ENCODE data around the gene NPDC1. TPM values are rescaled to one million over a fixed set of nuclear protein-coding genes. Genes with fewer than 3 reads are reported as not detected.

Gene NPDC1
- total and polyA plus RNA-seq, 2 of the 8 experiments (the other 6 are each of a cell fraction or from before 2014, with no cell fraction given), result 26.2 to 44.1 TPM

- Histone ChIP-seq H3K27ac (ENCODE audit: low read depth, low read length) (no peak overlapping the region), H3K4me3 (ENCODE audit: extremely low read depth in 1 of 4, insufficient read depth in 2 of 4, low read depth in 3 of 4, low read length in 4 of 4) (no peak overlapping the region), H4K20me1 (replicated peaks in 1 of 2; ENCODE audit: control insufficient read depth in 1 of 2, insufficient read depth in 2 of 2, low read length in 2 of 2) (peaks cover 7 to 19% of the 10 kb centered on the region in 2 experiments), H3K79me1 (ENCODE audit: low read depth, low read length) (peaks cover 9% of the 10 kb centered on the region), H3K9ac (replicated peaks in 1 of 4; ENCODE audit: extremely low read depth in 1 of 4, low read depth in 3 of 4, low read length in 3 of 4) (no peak overlapping the region), H4K91ac (replicated peaks; ENCODE audit: insufficient read length, low read length) (no peak overlapping the region), H3K36me3 (ENCODE audit: control insufficient read depth in 2 of 4, insufficient read depth in 4 of 4, low read length in 3 of 4) (peaks cover 0 to 3% (median 0%) of the 10 kb centered on the region in 4 experiments; a peak in 1 of 8 replicates), H3K18ac (ENCODE audit: extremely low read depth, low read length) (no peak overlapping the region), H2AK5ac (ENCODE audit: low read depth, low read length) (no peak overlapping the region), H2BK15ac (ENCODE audit: low read length) (no peak overlapping the region), H3K23ac (ENCODE audit: insufficient read length) (no peak overlapping the region), H3K4me1 (replicated peaks in 1 of 4; ENCODE audit: control insufficient read depth in 3 of 4, insufficient read depth in 4 of 4, low read length in 3 of 4) (peaks cover 3 to 8% (median 5%) of the 10 kb centered on the region in 4 experiments; a peak in 6 of 7 replicates), H3K79me2 (ENCODE audit: control insufficient read depth in 1 of 2, insufficient read depth in 2 of 2, low read length in 2 of 2) (peaks cover 0 to 4% of the 10 kb centered on the region in 2 experiments; a peak in 1 of 4 replicates), H3K14ac (ENCODE audit: insufficient read length) (no peak overlapping the region), H3K27me3 (replicated peaks in 1 of 4; ENCODE audit: control insufficient read depth in 3 of 4, extremely low read depth in 1 of 4, insufficient read depth in 3 of 4, low read length in 3 of 4) (peaks cover 8 to 25% (median 16%) of the 10 kb centered on the region in 4 experiments; a peak in 6 of 7 replicates), H3K4me2 (ENCODE audit: insufficient read depth in 1 of 2, low read depth in 2 of 2, low read length in 2 of 2) (no peak overlapping the region), H2AFZ (ENCODE audit: low read length) (no peak overlapping the region), H2BK20ac (ENCODE audit: low read length) (no peak overlapping the region), H3K56ac (replicated peaks; ENCODE audit: insufficient read length, low read depth, low read length) (no peak overlapping the region), H4K8ac (ENCODE audit: extremely low read depth, insufficient read depth, low read length) (peak overlapping the region; percentile 68), H3K9me3 (ENCODE audit: insufficient read depth in 2 of 2, low read depth in 1 of 2, low read length in 1 of 2) (no peaks in the 10 kb centered on the region), H2BK120ac (replicated peaks; ENCODE audit: low read depth, low read length) (no peak overlapping the region), H3K4ac (replicated peaks; ENCODE audit: insufficient read length, low read depth, low read length) (no peak overlapping the region), H2BK5ac (ENCODE audit: low read depth, low read length) (no peak overlapping the region), H3K23me2 (ENCODE audit: low read depth, low read length) (peaks cover 11% of the 10 kb centered on the region; the same call in 1 of the 2 replicates), H2BK12ac (ENCODE audit: low read depth, low read length) (no peak overlapping the region), H4K5ac (ENCODE audit: insufficient read length, low read depth, low read length) (no peak overlapping the region)
- DNase-seq (ENCODE audit: low read depth in 1 of 2, low spot score in 2 of 2) (no peak), FAIRE-seq (no peak)
- ChIA-PET POLR2A (ENCODE audit: partially characterized antibody) (interaction anchor here (2.4 kb wide), 1 partner anchor 13 kb away, joined by 5 read pairs; no protein-coding TSS in a partner anchor), CTCF (ENCODE audit: partially characterized antibody) (interaction anchor here (1.4 to 4.1 kb wide), 4 partner anchors 8 to 24 kb away, joined by 3 to 27 read pairs (median 12); no protein-coding TSS in a partner anchor)
- TF ChIP-seq TBP (IDR thresholded peaks at IDR 0.05; ENCODE audit: low read depth, low read length) (no peak), BRCA1 (IDR thresholded peaks at IDR 0.05; ENCODE audit: low read depth, low read length) (no peak), TCF12 (IDR thresholded peaks at IDR 0.05; ENCODE audit: low read depth, low read length) (no peak), JUND (IDR thresholded peaks at IDR 0.05; ENCODE audit: low read length) (no peak)
- 86% methylated on average over 21 of the region's 36 CpGs; no CpG with 5 or more reads in 1 of the 2 experiments for WGBS, 2 experiments (ENCODE audit: extremely low coverage in 1 of 2, insufficient coverage in 1 of 2, insufficient read length in 1 of 2, insufficient replicate concordance in 2 of 2, low coverage in 1 of 2, low lambda C conversion rate in 2 of 2, missing lambda C conversion rate in 1 of 2)
These were observed 2.9 kb downstream of the NPDC1 start for GRCh38 chr9:137042751-137043727.
